Measurements from ENCODE around the gene PPP2R5C. TPM values are rescaled to one million over a fixed set of nuclear protein-coding genes. Genes with fewer than 3 reads are reported as not detected.
A peak's percentile ranks its signal among the peaks of the same experiment; 100 is the strongest.
"Not testable (repeated sequence)": the region's sequence is repeated elsewhere in the genome, so short reads cannot be mapped to it uniquely, and the experiment has no call there.

The PPP2R5C gene
- total RNA-seq, 1 donor: 114 TPM

DNA sequence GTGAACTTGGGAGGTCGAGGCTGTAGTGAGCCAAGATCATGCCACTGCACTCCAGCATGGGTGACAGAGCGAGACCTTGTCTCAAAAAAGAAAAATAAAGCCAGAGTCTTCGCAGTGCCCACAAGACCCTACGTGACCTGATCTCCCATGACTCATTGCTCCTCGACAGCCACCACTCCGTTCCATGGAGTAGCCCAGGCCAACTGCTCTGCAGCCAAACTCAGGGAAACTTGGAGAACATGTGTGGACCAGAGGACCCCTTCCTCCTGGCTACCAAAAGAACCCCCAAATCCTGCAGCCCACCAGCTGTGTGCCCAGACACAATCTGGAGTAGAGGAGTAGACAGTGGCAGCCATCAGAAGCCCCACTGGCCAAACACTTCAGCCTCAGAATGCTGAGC is 32.1 kb upstream of the PPP2R5C start:
- no peak for DNase-seq (ENCODE audit: low read depth)
- no peak overlapping the region for H3K4me3 ChIP-seq (ENCODE audit: low read depth, low read length)
- TF ChIP-seq, protein P1, sequence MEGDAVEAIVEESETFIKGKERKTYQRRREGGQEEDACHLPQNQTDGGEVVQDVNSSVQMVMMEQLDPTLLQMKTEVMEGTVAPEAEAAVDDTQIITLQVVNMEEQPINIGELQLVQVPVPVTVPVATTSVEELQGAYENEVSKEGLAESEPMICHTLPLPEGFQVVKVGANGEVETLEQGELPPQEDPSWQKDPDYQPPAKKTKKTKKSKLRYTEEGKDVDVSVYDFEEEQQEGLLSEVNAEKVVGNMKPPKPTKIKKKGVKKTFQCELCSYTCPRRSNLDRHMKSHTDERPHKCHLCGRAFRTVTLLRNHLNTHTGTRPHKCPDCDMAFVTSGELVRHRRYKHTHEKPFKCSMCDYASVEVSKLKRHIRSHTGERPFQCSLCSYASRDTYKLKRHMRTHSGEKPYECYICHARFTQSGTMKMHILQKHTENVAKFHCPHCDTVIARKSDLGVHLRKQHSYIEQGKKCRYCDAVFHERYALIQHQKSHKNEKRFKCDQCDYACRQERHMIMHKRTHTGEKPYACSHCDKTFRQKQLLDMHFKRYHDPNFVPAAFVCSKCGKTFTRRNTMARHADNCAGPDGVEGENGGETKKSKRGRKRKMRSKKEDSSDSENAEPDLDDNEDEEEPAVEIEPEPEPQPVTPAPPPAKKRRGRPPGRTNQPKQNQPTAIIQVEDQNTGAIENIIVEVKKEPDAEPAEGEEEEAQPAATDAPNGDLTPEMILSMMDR (IDR thresholded peaks at IDR 0.05; ENCODE audit: insufficient read depth, low read depth, low read length): no peak

DNA sequence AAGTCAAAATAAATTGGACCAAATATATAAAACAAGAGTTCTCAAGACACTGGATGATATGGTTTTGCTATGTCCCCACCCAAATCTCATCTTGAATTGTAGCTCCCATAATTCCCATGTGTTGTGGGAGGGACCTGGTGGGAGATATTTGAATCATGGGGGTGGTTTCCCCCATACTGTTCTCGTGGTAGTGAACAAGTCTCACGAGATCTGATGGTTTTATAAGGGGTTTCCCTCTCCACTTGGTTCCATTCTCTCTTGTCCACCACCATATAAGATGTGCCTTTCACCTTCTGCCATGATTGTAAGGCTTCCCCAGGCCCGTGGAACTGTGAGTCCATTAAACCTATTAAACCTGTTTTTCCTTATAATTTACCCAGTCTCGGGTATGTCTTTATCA is 31.4 kb upstream of the PPP2R5C start:
- H3K4me3 ChIP-seq (ENCODE audit: low read depth, low read length); DNase-seq (ENCODE audit: low read depth): not testable (repeated sequence)

DNA sequence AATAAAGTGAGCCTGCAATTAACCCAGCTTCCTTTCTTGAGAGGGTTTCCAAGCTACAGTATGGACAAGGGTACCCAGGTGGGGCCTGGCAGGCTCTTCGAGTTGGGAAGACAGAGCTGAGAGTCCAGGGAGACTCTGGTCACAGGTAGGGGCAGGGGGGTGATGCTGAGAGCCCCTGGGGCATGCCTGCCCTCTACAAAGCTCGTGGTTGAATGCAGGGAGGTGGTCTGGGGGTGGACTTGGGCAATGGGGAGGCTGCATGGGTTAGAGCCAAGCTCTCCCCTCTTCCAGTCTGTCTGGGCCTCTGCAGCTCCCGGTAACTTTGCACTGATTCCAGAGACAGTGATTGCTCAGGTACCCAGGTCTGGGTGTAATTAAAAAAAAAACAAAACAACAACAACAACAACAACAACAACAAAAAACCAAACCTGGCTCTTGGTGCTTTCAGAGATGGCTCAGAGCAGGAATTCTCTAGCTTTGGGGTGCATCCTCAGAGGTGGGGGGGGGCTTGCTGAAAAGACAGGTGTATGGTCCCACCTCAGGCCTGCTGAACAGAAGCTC is 30.8 kb upstream of the PPP2R5C start:
- TF ChIP-seq, protein P1 (IDR thresholded peaks at IDR 0.05; ENCODE audit: insufficient read depth, low read depth, low read length): no peak
- no peak overlapping the region for H3K4me3 ChIP-seq (ENCODE audit: low read depth, low read length)
- no peak for DNase-seq (ENCODE audit: low read depth)

DNA sequence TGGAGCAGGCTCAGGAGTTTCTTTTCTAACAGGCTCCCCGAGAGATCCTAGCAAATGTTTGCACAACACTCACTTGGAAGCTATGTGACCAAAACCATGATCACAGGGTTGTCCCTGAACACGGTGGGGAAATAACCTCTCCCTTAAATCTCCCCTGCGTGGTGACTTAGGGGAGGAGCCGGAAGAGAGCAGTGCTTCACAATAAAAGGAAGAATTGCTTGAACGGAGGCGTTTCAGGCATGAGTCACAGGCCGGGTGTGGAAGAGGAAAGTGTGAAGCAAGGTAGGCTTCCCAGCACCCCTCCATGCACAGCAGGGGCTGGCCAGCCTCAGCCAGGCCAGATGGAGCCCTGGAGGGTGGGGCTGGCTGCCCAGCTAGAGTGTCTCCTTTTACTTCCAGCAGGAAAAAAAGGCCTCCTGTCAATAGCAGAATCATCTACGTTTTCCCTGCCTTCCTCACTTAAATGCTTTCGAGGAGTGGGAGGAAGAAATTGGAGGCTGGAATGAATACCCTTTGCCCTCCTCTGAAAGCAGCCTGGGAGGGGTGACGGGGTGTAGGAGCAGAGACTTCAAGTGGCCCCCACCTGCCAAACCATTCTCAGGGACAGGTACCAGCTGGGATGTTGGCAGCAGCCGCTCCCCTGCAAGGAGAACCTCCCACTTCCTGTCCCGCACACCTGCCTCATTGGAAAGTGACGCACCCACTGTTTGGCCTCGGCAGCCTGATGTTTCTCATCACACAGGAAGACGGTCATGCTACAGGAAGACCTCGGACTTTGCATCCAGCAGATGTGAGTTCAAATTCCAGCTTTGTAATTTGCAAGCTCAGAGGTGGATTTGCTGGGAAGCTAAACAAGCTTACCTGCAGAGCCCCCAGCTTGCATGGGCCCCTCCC is 30.1 kb upstream of the PPP2R5C start:
- no peak overlapping the region for H3K4me3 ChIP-seq (ENCODE audit: low read depth, low read length)
- peak; percentile 71 for DNase-seq (ENCODE audit: low read depth)
- TF ChIP-seq, protein P1 (IDR thresholded peaks at IDR 0.05; ENCODE audit: insufficient read depth, low read depth, low read length): no peak

DNA sequence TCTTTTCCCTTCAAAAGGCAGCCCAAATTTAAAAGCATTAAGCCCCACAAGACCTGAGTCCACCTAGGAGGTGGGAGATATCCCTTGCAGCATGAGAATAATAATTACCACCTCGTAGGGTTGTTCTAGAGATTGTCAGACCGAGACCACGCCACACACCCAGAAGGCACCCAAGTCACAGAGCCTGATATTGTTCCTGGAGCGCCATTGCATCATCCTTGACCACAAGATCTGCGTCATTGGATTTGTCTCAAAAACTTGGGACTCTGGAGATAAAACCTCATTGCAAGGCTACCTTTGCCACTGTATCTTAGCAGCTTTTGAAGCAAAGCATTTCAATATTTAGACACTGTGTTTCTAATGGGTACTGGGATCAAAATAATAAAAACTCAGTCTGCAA is 29.4 kb upstream of the PPP2R5C start:
- no peak overlapping the region for H3K4me3 ChIP-seq (ENCODE audit: low read depth, low read length)
- TF ChIP-seq, protein P1 (IDR thresholded peaks at IDR 0.05; ENCODE audit: insufficient read depth, low read depth, low read length): no peak
- peak; percentile 8 for DNase-seq (ENCODE audit: low read depth)

DNA sequence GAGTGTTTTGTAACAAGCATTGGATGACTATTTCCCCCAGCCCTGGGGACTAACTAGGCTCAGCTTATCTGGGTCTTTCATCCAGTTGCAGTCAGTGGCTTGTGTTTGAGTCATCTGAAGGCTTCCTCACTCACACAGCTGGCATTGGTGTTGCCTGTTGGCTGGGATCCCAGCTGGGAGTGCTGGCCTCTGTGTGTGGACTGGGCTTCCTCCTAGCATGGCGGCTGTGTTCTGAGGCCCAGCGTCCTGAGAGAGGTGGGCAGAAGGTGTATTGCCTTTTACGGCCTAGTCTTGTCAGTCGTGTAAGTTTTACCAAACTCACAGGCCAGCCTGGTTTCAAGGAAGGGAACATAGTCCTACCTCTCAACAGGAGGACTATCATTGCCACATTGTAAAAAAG is 28.3 kb upstream of the PPP2R5C start:
- TF ChIP-seq, protein P1 (IDR thresholded peaks at IDR 0.05; ENCODE audit: insufficient read depth, low read depth, low read length): no peak
- DNase-seq (ENCODE audit: low read depth): peak; percentile 16
- no peak overlapping the region for H3K4me3 ChIP-seq (ENCODE audit: low read depth, low read length)

DNA sequence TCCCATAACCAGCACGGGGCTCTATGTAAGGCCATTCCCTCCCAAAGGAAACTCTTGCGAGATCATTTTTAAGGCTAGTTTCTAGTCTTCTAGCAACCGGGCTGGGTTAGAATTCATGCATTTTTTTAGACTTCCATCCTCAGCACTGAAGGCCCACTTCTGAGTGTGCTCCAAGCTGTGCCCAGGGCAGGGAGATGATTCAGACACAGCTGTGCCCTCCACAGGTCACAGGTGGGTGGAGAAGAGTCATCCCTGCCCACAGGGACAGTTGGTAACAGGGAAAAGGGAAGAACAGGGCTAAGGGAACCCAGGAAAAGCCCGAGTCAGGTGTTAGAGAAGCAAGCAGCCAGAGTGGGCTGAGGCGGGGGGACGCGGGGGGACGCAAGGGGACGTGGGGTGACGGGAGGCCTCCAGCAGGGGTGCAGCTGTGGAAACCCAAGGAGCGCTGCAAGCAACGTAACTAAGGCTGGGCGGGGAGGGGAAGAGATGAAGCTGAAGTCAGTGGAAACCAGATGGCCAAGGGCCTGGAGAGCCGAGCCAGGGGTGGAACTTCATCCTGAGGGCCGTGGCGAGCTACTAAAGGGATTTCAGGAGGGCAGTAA is 27.2 kb upstream of the PPP2R5C start:
- TF ChIP-seq, protein P1 (IDR thresholded peaks at IDR 0.05; ENCODE audit: insufficient read depth, low read depth, low read length): no peak

More for the DNA sequence above, 27.2 kb upstream of the PPP2R5C start:
- DNase-seq (ENCODE audit: low read depth): no peak
- no peak overlapping the region for H3K4me3 ChIP-seq (ENCODE audit: low read depth, low read length)
